PFSK-1 (cell line): Measurements from ENCODE around the gene TBC1D32.

Experiments used
- FOXP2 ChIP-seq: optimal IDR thresholded peaks from 2 replicates; pipeline ENCODE3; 2011; ENCODE audit warnings: borderline replicate concordance, control low read depth, inconsistent platforms; ENCODE audit not compliant: insufficient read depth; ENCODE audit errors: extremely low read length, extremely low read depth
- POLR2AphosphoS5 ChIP-seq: IDR thresholded peaks from 2 replicates; pipeline ENCODE4 v1.6.1; 2012; ENCODE audit warnings: low read depth, mild to moderate bottlenecking, control low read depth, low read length, moderate library complexity
- REST ChIP-seq, 2 experiments: IDR thresholded peaks; 2 replicates each; pipeline versions ENCODE4 v1.6.1 to v1.8.0; 2011 to 2012; ENCODE audit warnings: low read depth in 2 of 2, low read length in 2 of 2, control low read depth in 1 of 2, inconsistent platforms in 1 of 2, mild to moderate bottlenecking in 1 of 2, moderate library complexity in 1 of 2; ENCODE audit not compliant: insufficient read depth in 1 of 2
- SIN3A ChIP-seq: IDR thresholded peaks from 2 replicates; pipeline ENCODE4 v1.6.1; 2012; ENCODE audit warnings: mild to moderate bottlenecking, low read length, moderate library complexity, borderline replicate concordance; ENCODE audit not compliant: insufficient read depth
- TAF1 ChIP-seq: IDR thresholded peaks from 2 replicates; pipeline ENCODE4 v1.6.1; 2012; ENCODE audit warnings: low read length, control low read depth, borderline replicate concordance; ENCODE audit not compliant: insufficient read depth

Gene TBC1D32

GRCh38 chr6:121055572-121056163 is 278.6 kb downstream of the TBC1D32 start:
- TF ChIP-seq REST (IDR thresholded peaks at IDR 0.05; ENCODE audit: insufficient read depth in 1 of 2, low read depth in 2 of 2, low read length in 2 of 2): no peak
- no peak for TF ChIP-seq POLR2AphosphoS5
- TF ChIP-seq TAF1: no peak
- TF ChIP-seq FOXP2: no peak
- TF ChIP-seq SIN3A: no peak

GRCh38 chr6:121042766-121043165 is 291.5 kb downstream of the TBC1D32 start:
- no peak for TF ChIP-seq POLR2AphosphoS5
- no peak for TF ChIP-seq SIN3A
- TF ChIP-seq TAF1: no peak
- TF ChIP-seq FOXP2: no peak
- TF ChIP-seq REST (IDR thresholded peaks at IDR 0.05; ENCODE audit: insufficient read depth in 1 of 2, low read depth in 2 of 2, low read length in 2 of 2): no peak

GRCh38 chr6:121040831-121041230 is 293.4 kb downstream of the TBC1D32 start:
- TF ChIP-seq SIN3A (no peak), REST (IDR thresholded peaks at IDR 0.05; ENCODE audit: insufficient read depth in 1 of 2, low read depth in 2 of 2, low read length in 2 of 2) (no peak), FOXP2 (no peak), TAF1 (no peak), POLR2AphosphoS5 (no peak)

- TF ChIP-seq POLR2AphosphoS5 (no peak), REST (IDR thresholded peaks at IDR 0.05; ENCODE audit: insufficient read depth in 1 of 2, low read depth in 2 of 2, low read length in 2 of 2) (no peak), TAF1 (no peak), SIN3A (no peak), FOXP2 (no peak)
Observed at GRCh38 chr6:121033091-121033490, 301.2 kb downstream of the TBC1D32 start.

DNA sequence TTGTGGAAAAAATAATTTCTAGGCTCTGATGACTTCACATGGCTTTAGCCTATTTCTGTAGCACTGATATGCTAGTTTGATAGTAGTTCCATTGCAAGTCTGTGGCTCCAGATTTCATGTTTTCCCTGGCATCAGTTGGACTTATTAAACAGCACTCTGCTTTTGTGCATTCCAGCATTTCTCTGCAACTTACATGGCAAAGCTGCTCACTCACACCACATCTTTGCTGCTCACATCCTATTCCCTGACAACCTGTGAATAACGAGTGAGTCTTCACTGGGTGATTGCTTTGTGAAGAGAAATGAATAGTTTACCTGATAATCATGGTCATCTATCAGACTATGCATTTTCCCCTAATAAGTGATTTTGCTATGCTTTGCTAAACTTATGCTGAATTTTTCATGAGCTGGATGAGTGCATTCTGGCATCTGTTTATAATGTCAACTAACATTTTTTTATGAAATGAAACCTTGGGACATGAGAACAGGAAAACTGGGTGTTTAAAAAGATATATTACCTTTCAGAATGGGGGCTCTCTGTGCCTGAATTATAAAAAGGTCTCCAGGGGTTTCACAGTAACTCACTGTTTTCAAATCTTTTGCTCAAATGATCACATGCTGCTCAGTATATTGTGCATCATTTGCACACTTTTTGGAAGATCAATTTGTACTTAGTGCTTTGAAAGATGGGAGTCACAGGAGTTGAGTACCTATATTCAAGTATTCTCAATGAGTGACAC is 301.8 kb downstream of the TBC1D32 start:
- no peak for TF ChIP-seq REST (IDR thresholded peaks at IDR 0.05; ENCODE audit: insufficient read depth in 1 of 2, low read depth in 2 of 2, low read length in 2 of 2)
- TF ChIP-seq SIN3A: no peak
- TF ChIP-seq POLR2AphosphoS5: no peak
- no peak for TF ChIP-seq TAF1
- no peak for TF ChIP-seq FOXP2
